Left ventricle myocardium inferior (tissue), 1 donor: ENCODE data around the gene PIAS1. TPM values are rescaled to one million over a fixed set of nuclear protein-coding genes. Genes with fewer than 3 reads are reported as not detected.

ENCODE experiments used
- DNase-seq: peaks from one replicate; pipeline ENCODE4 v3.0.0-alpha.2; 2020
- H3K27ac ChIP-seq: fragments of 200-600 bp; replicated peaks from 2 replicates; pipeline ENCODE4 v1.8.0; 2021
- H3K27me3 ChIP-seq: fragments of 200-600 bp; 2 replicates; pipeline ENCODE4 v1.8.0; 2021; ENCODE audit warnings: low read depth
- H3K36me3 ChIP-seq: fragments of 200-600 bp; 2 replicates; pipeline ENCODE4 v1.8.0; 2021
- H3K4me1 ChIP-seq: fragments of 200-600 bp; 2 replicates; pipeline ENCODE4 v1.8.0; 2021
- H3K4me3 ChIP-seq: fragments of 200-600 bp; 2 replicates; pipeline ENCODE4 v1.8.0; 2021; ENCODE audit warnings: mild to moderate bottlenecking, moderate library complexity
- H3K9me3 ChIP-seq: fragments of 200-600 bp; replicated peaks from 2 replicates; pipeline ENCODE4 v1.8.0; 2021
- CTCF ChIP-seq: fragments of 200-600 bp; IDR thresholded peaks from 2 replicates; pipeline ENCODE4 v1.8.0; 2021; ENCODE audit warnings: antibody characterized with exemption, mild to moderate bottlenecking, borderline replicate concordance
- intact Hi-C: fragments of 100-400 bp; cut with micrococcal nuclease; formaldehyde crosslinking; loops from one replicate; pipeline ENCODE4 v1.11.0; 2022
- total RNA-seq: library from RNA; stranded (reverse); fragmentation: NEBNext Ultra II Directional; extraction: Animal tissue kit (Norgen Biotek cat#: 25700); gene quantifications from one replicate; pipeline ENCODE4 v1.2.1, GENCODE V29; 2021
- donor health status: DM: no; HTN: yes; CAD: no; lungs with severe emphysema.

The PIAS1 gene
- total RNA-seq, 1 donor from 2014 or later = 29.9 TPM

GRCh38 chr15:68015244-68015643 is 38.9 kb upstream of the PIAS1 start:
- intact Hi-C loops = no loop called here
- DNase-seq = no peak
- Histone ChIP-seq H3K9me3 (no peaks in the 10 kb centered on the region), H3K4me3 (no peak overlapping the region), H3K27ac (no peak overlapping the region), H3K36me3 (no peaks in the 10 kb centered on the region), H3K4me1 (no peaks in the 10 kb centered on the region), H3K27me3 (no peaks in the 10 kb centered on the region)
- no peak for TF ChIP-seq CTCF

GRCh38 chr15:68017201-68017600 is 36.9 kb upstream of the PIAS1 start:
- no peak overlapping the region for H3K4me3 ChIP-seq
- H3K27ac ChIP-seq = no peak overlapping the region
- no peak for DNase-seq
- intact Hi-C loops = no loop called here
- H3K36me3 ChIP-seq = no peaks in the 10 kb centered on the region
- H3K27me3 ChIP-seq = no peaks in the 10 kb centered on the region
- H3K9me3 ChIP-seq = no peaks in the 10 kb centered on the region
- peaks cover 5% of the 10 kb centered on the region for H3K4me1 ChIP-seq
- TF ChIP-seq CTCF = no peak

- no peak for DNase-seq
Observed at GRCh38 chr15:68018797-68019444, 35.2 kb upstream of the PIAS1 start.

GRCh38 chr15:68019814-68020525 is 34.1 kb upstream of the PIAS1 start:
- TF ChIP-seq CTCF = no peak
- DNase-seq = no peak
- Histone ChIP-seq H3K4me3 (no peak overlapping the region), H3K36me3 (no peaks in the 10 kb centered on the region), H3K4me1 (peaks cover 9% of the 10 kb centered on the region), H3K27me3 (no peaks in the 10 kb centered on the region), H3K27ac (no peak overlapping the region), H3K9me3 (no peaks in the 10 kb centered on the region)
- intact Hi-C loops = no loop called here

More at GRCh38 chr15:68018797-68019444, 35.2 kb upstream of the PIAS1 start:
- Histone ChIP-seq H3K27me3 (no peaks in the 10 kb centered on the region), H3K4me1 (peaks cover 9% of the 10 kb centered on the region), H3K36me3 (no peaks in the 10 kb centered on the region), H3K27ac (no peak overlapping the region), H3K9me3 (no peaks in the 10 kb centered on the region), H3K4me3 (no peak overlapping the region)
- no peak for TF ChIP-seq CTCF
- intact Hi-C loops = no loop called here

GRCh38 chr15:68020685-68021084 is 33.4 kb upstream of the PIAS1 start:
- no peak for DNase-seq
- intact Hi-C loops = no loop called here
- Histone ChIP-seq H3K27me3 (no peaks in the 10 kb centered on the region), H3K36me3 (no peaks in the 10 kb centered on the region), H3K27ac (no peak overlapping the region), H3K4me3 (no peak overlapping the region), H3K4me1 (peaks cover 9% of the 10 kb centered on the region), H3K9me3 (no peaks in the 10 kb centered on the region)
- no peak for TF ChIP-seq CTCF
